SK-N-SH (cell line): ENCODE data around the gene FTO. TPM values are rescaled to one million over a fixed set of nuclear protein-coding genes. Genes with fewer than 3 reads are reported as not detected.

ENCODE experiments used
- CTCF ChIA-PET: fragments of 300-600, 350-600 bp; formaldehyde crosslinking; extraction: SDS; loops from one replicate; lab custom pipeline; 2021; lab: Yijun Ruan, JAX
- POLR2A ChIA-PET: fragments of 350-600 bp; sonication (Branson Sonifier 250); formaldehyde crosslinking; extraction: SDS; loops from one replicate; lab custom pipeline; 2020; ENCODE audit warnings: antibody characterized with exemption, inconsistent platforms; lab: Yijun Ruan, JAX
- DNase-seq: peaks from one replicate; pipeline ENCODE4 v3.0.0; 2012
- H2AFZ ChIP-seq: fragments of 200-600 bp; sonication (generic); 2 replicates; pipeline ENCODE4 v1.8.1; 2016; ENCODE audit warnings: antibody characterized with exemption, mild to moderate bottlenecking, low read depth
- H3F3A ChIP-seq: fragments of 200-600 bp; sonication (generic); replicated peaks from 2 replicates; pipeline ENCODE3; 2016; ENCODE audit warnings: antibody characterized with exemption, mild to moderate bottlenecking; ENCODE audit not compliant: insufficient read depth
- H3K27ac ChIP-seq, 2 experiments: fragments of 200-500 bp in 1 of 2; fragments of 200-600 bp in 1 of 2; sonication (Bioruptor generic) in 1 of 2; sonication (generic), shearing (Covaris generic) in 1 of 2; 2 replicates each; pipeline versions ENCODE4 v1.5.1 to v1.6.1; 2014 to 2016; ENCODE audit warnings: low read depth in 2 of 2, inconsistent platforms in 1 of 2, low read length in 1 of 2, mild to moderate bottlenecking in 1 of 2, mixed read lengths in 1 of 2
- H3K27me3 ChIP-seq: fragments of 200-600 bp; sonication (generic), shearing (Covaris generic); 2 replicates; pipeline ENCODE4 v1.6.1; 2016; ENCODE audit warnings: mixed run types; ENCODE audit not compliant: insufficient read depth
- H3K36me3 ChIP-seq, 2 experiments: fragments of 200-500 bp in 1 of 2; fragments of 200-600 bp in 1 of 2; sonication (Bioruptor generic) in 1 of 2; sonication (generic) in 1 of 2; replicated peaks in 1 of 2; 2 replicates each; pipeline versions ENCODE3 to v1.5.1; 2014 to 2016; ENCODE audit warnings: low read length in 1 of 2, mild to moderate bottlenecking in 1 of 2; ENCODE audit not compliant: insufficient read depth in 2 of 2, control insufficient read depth in 1 of 2
- H3K4me1 ChIP-seq, 2 experiments: fragments of 200-500 bp in 1 of 2; fragments of 200-600 bp in 1 of 2; sonication (Bioruptor generic) in 1 of 2; sonication (generic), shearing (Covaris generic) in 1 of 2; 2 replicates each; pipeline versions ENCODE4 v1.5.1 to v1.6.1; 2014 to 2016; ENCODE audit warnings: low read depth in 1 of 2, low read length in 1 of 2, mixed run types in 1 of 2; ENCODE audit not compliant: insufficient read depth in 2 of 2, control insufficient read depth in 1 of 2
- H3K4me2 ChIP-seq: fragments of 200-600 bp; sonication (generic), shearing (Covaris generic); 2 replicates; pipeline ENCODE4 v1.6.1; 2017; ENCODE audit warnings: mixed run types
- H3K4me3 ChIP-seq, 2 experiments: fragments of 200-500 bp in 1 of 2; fragments of 200-600 bp in 1 of 2; sonication (Bioruptor generic) in 1 of 2; sonication (generic), shearing (Covaris generic) in 1 of 2; 2 replicates each; pipeline versions ENCODE4 v1.5.1 to v1.8.1; 2014 to 2016; ENCODE audit warnings: low read depth in 2 of 2, inconsistent platforms in 1 of 2, low read length in 1 of 2, mild to moderate bottlenecking in 1 of 2, mixed read lengths in 1 of 2, moderate library complexity in 1 of 2
- H3K79me2 ChIP-seq: fragments of 200-600 bp; sonication (generic); 2 replicates; pipeline ENCODE4 v1.8.1; 2017; ENCODE audit warnings: mild to moderate bottlenecking; ENCODE audit not compliant: insufficient read depth
- H3K9ac ChIP-seq: fragments of 200-600 bp; sonication (generic); 2 replicates; pipeline ENCODE4 v1.6.1; 2017; ENCODE audit warnings: mixed run types
- H3K9me2 ChIP-seq: fragments of 200-600 bp; sonication (generic); 2 replicates; pipeline ENCODE4 v1.6.1; 2017; ENCODE audit warnings: mixed run types
- H3K9me3 ChIP-seq: fragments of 200-600 bp; sonication (generic); 2 replicates; pipeline ENCODE4 v1.6.1; 2017; ENCODE audit warnings: mixed run types, mild to moderate bottlenecking, moderate library complexity
- H4K20me1 ChIP-seq: fragments of 200-600 bp; sonication (generic); 2 replicates; pipeline ENCODE4 v1.6.1; 2017; ENCODE audit warnings: mild to moderate bottlenecking, mixed run types; ENCODE audit not compliant: insufficient read depth
- ELF1 ChIP-seq: IDR thresholded peaks from 2 replicates; pipeline ENCODE4 v1.4.0; 2012
- EP300 ChIP-seq, 2 experiments: IDR thresholded peaks; 2 replicates each; pipeline versions ENCODE4 v1.4.0 to v1.6.1; 2012; ENCODE audit warnings: borderline replicate concordance in 1 of 2, low read depth in 1 of 2, low read length in 1 of 2
- EZH2phosphoT487 ChIP-seq: fragments of 200-600 bp; sonication (generic); IDR thresholded peaks from 2 replicates; pipeline ENCODE4 v1.6.1; 2017; ENCODE audit warnings: low read depth, mixed run types, mild to moderate bottlenecking, antibody characterized with exemption, moderate library complexity, borderline replicate concordance
- FOXJ3 ChIP-seq: sonication (generic); formaldehyde crosslinking; IDR thresholded peaks from 2 replicates; pipeline ENCODE4 v1.5.1; 2020; ENCODE audit warnings: mild to moderate bottlenecking, missing genetic modification reagents
- FOXM1 ChIP-seq: IDR thresholded peaks from 2 replicates; pipeline ENCODE4 v1.4.0; 2012; ENCODE audit warnings: low read depth, mild to moderate bottlenecking
- GATA2 ChIP-seq: sonication (generic); formaldehyde crosslinking; IDR thresholded peaks from 2 replicates; pipeline ENCODE4 v1.5.0; 2020; ENCODE audit warnings: mild to moderate bottlenecking, missing genetic modification reagents
- IRF3 ChIP-seq: fragments of 150-350 bp; IDR thresholded peaks from 2 replicates; pipeline ENCODE4 v1.6.1; 2016; ENCODE audit warnings: mild to moderate bottlenecking, low read depth, low read length
- JUND ChIP-seq: IDR thresholded peaks from 2 replicates; pipeline ENCODE4 v1.4.0; 2012
- MAX ChIP-seq: IDR thresholded peaks from 2 replicates; pipeline ENCODE4 v1.4.0; 2012; ENCODE audit warnings: low read depth
- MXI1 ChIP-seq: IDR thresholded peaks from 2 replicates; pipeline ENCODE4 v1.6.1; 2012; ENCODE audit warnings: mild to moderate bottlenecking, low read depth, low read length, improper control_type of control experiment
- NFIC ChIP-seq: IDR thresholded peaks from 2 replicates; pipeline ENCODE4 v1.4.0; 2012; ENCODE audit warnings: borderline replicate concordance
- RAD21 ChIP-seq: IDR thresholded peaks from 2 replicates; pipeline ENCODE4 v1.6.1; 2012; ENCODE audit warnings: mild to moderate bottlenecking, low read length
- RCOR1 ChIP-seq: fragments of 150-350 bp; IDR thresholded peaks from 2 replicates; pipeline ENCODE4 v1.6.1; 2017; ENCODE audit warnings: antibody characterized with exemption, low read length
- RFX5 ChIP-seq: IDR thresholded peaks from 2 replicates; pipeline ENCODE4 v1.6.1; 2012; ENCODE audit warnings: mild to moderate bottlenecking, improper control_type of control experiment, low read length
- TAF1 ChIP-seq: IDR thresholded peaks from 2 replicates; pipeline ENCODE4 v1.6.1; 2012; ENCODE audit warnings: low read depth, mild to moderate bottlenecking, low read length, moderate library complexity, borderline replicate concordance
- TCF12 ChIP-seq: IDR thresholded peaks from 2 replicates; pipeline ENCODE4 v1.4.0; 2012
- TEAD4 ChIP-seq: IDR thresholded peaks from 2 replicates; pipeline ENCODE4 v1.4.0; 2012; ENCODE audit warnings: mild to moderate bottlenecking, borderline replicate concordance; ENCODE audit not compliant: insufficient read depth
- ZBTB33 ChIP-seq: IDR thresholded peaks from 2 replicates; pipeline ENCODE4 v1.4.0; 2012; ENCODE audit warnings: low read depth, borderline replicate concordance
- WGBS: methylation state at CpG from one replicate; pipeline ENCODE4 v1.1.6; 2017; ENCODE audit warnings: low lambda C conversion rate; 5-methylcytosine and 5-hydroxymethylcytosine counted together
- polyA plus RNA-seq, 3 experiments: library from polyadenylated mRNA; depleted of rRNA; stranded (reverse); fragments of >200 nt; gene quantifications; 2 replicates each; pipeline ENCODE4 v1.2.3, GENCODE V29; 2012
- TF ChIP-seq, protein P1 (sequence below): IDR thresholded peaks from 2 replicates; pipeline ENCODE4 v1.4.0; 2012; ENCODE audit warnings: low read depth, borderline replicate concordance

Gene FTO
- polyA plus RNA-seq, 1 of the 3 experiments (the other 2 are of a cell fraction) = 41.2 TPM

- Histone ChIP-seq H3K4me3 (no peak overlapping the region), H3K27me3 (no peaks in the 10 kb centered on the region), H3K27ac (no peak overlapping the region), H3F3A (no peaks in the 10 kb centered on the region), H3K9me2 (no peaks in the 10 kb centered on the region), H3K9ac (no peak overlapping the region), H3K4me2 (no peak overlapping the region), H4K20me1 (no peaks in the 10 kb centered on the region), H3K36me3 (no peaks in the 10 kb centered on the region), H3K79me2 (no peaks in the 10 kb centered on the region), H2AFZ (no peak overlapping the region), H3K9me3 (no peaks in the 10 kb centered on the region), H3K4me1 (peaks cover 0 to 3% of the 10 kb centered on the region in 2 experiments; a peak in 2 of 4 replicates)
- 84% methylated on average over 4 of the region's 4 CpGs for WGBS
- ChIA-PET POLR2A (no interaction called here), CTCF (no interaction called here)
- TF ChIP-seq, protein P1, sequence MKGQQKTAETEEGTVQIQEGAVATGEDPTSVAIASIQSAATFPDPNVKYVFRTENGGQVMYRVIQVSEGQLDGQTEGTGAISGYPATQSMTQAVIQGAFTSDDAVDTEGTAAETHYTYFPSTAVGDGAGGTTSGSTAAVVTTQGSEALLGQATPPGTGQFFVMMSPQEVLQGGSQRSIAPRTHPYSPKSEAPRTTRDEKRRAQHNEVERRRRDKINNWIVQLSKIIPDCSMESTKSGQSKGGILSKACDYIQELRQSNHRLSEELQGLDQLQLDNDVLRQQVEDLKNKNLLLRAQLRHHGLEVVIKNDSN = no peak
- TF ChIP-seq ZBTB33 = no peak
- TF ChIP-seq RCOR1 = no peak
- no peak for TF ChIP-seq NFIC
- TF ChIP-seq TCF12 = no peak
- no peak for TF ChIP-seq MXI1
- no peak for TF ChIP-seq EP300 (IDR thresholded peaks at IDR 0.05; ENCODE audit: borderline replicate concordance in 1 of 2, low read depth in 1 of 2, low read length in 1 of 2)
- TF ChIP-seq MAX = no peak
- TF ChIP-seq GATA2 (CRISPR knock-in tag) = no peak
- TF ChIP-seq FOXM1 = no peak
- TF ChIP-seq TAF1 = no peak
- no peak for TF ChIP-seq TEAD4
- TF ChIP-seq IRF3 = no peak
- TF ChIP-seq RFX5 = no peak
- no peak for TF ChIP-seq FOXJ3 (CRISPR knock-in tag)
- TF ChIP-seq RAD21 = no peak
- no peak for TF ChIP-seq JUND
- TF ChIP-seq EZH2phosphoT487 = no peak
- no peak for TF ChIP-seq ELF1
- no peak for DNase-seq
Measured at GRCh38 chr16:53974484-53975080, 270.6 kb downstream of the FTO start.
